ENCODE data around the gene KIF20A.
"Not testable (repeated sequence)": the region's sequence is repeated elsewhere in the genome, so short reads cannot be mapped to it uniquely, and the experiment has no call there.

Gene KIF20A

GRCh38 chr5:138186002-138186447, 7.1 kb downstream of the KIF20A start:
- DNase-seq (ENCODE audit: low read depth, low spot score) = no peak

- DNase-seq (ENCODE audit: low read depth, low spot score) = no peak
Observed at GRCh38 chr5:138188626-138189025, 9.7 kb downstream of the KIF20A start.

GRCh38 chr5:138192826-138193225, 13.9 kb downstream of the KIF20A start:
- no peak for DNase-seq (ENCODE audit: low read depth, low spot score)

GRCh38 chr5:138193859-138194258, 14.9 kb downstream of the KIF20A start:
- DNase-seq (ENCODE audit: low read depth, low spot score) = not testable (repeated sequence)

GRCh38 chr5:138210985-138211384, 32.1 kb downstream of the KIF20A start:
- DNase-seq (ENCODE audit: low read depth, low spot score) = no peak

- no peak for DNase-seq (ENCODE audit: low read depth, low spot score)
Observed at GRCh38 chr5:138212828-138213160, 33.9 kb downstream of the KIF20A start.

GRCh38 chr5:138213161-138214029, 34.5 kb downstream of the KIF20A start, which contains the start of gene CDC23:
CDC23 (minus strand) TSS chr5:138213323; CDS start chr5:138213312, 11 bp downstream.
- DNase-seq (ENCODE audit: low read depth, low spot score) = peak; percentile 89

- DNase-seq (ENCODE audit: low read depth, low spot score) = no peak
Observed at GRCh38 chr5:138216799-138217198, 37.9 kb downstream of the KIF20A start.

- no peak for DNase-seq (ENCODE audit: low read depth, low spot score)
Observed at GRCh38 chr5:138223532-138223931, 44.6 kb downstream of the KIF20A start.

- DNase-seq (ENCODE audit: low read depth, low spot score) = no peak
Observed at GRCh38 chr5:138224712-138225111, 45.8 kb downstream of the KIF20A start.

- DNase-seq (ENCODE audit: low read depth, low spot score) = no peak
Observed at GRCh38 chr5:138226910-138227309, 48.0 kb downstream of the KIF20A start.

- DNase-seq (ENCODE audit: low read depth, low spot score) = no peak
Observed at GRCh38 chr5:138229387-138229786, 50.5 kb downstream of the KIF20A start.

GRCh38 chr5:138230261-138230660, 51.3 kb downstream of the KIF20A start:
- DNase-seq (ENCODE audit: low read depth, low spot score) = no peak

GRCh38 chr5:138230981-138231589, 52.2 kb downstream of the KIF20A start:
- no peak for DNase-seq (ENCODE audit: low read depth, low spot score)

GRCh38 chr5:138233280-138233679, 54.4 kb downstream of the KIF20A start:
- DNase-seq (ENCODE audit: low read depth, low spot score) = no peak

- no peak for DNase-seq (ENCODE audit: low read depth, low spot score)
Observed at GRCh38 chr5:138234651-138235050, 55.7 kb downstream of the KIF20A start.

All from brain pericyte (primary cell).